Loucy (cell line): Measurements from ENCODE around the gene LENG9.

ENCODE experiments used
- H2AFZ ChIP-seq: fragments of 200-600 bp; sonication (generic); 2 replicates; pipeline ENCODE4 v1.6.0; 2016; ENCODE audit warnings: antibody characterized with exemption, mild to moderate bottlenecking, low read length, moderate library complexity
- H3F3A ChIP-seq: fragments of 200-600 bp; 2 replicates; pipeline ENCODE4 v1.6.0; 2016; ENCODE audit warnings: antibody characterized with exemption, low read depth, mild to moderate bottlenecking
- H3K27me3 ChIP-seq: fragments of 200-600 bp; sonication (generic); 2 replicates; pipeline ENCODE4 v1.6.1; 2014; ENCODE audit warnings: low read length, mild to moderate bottlenecking; ENCODE audit not compliant: insufficient read depth, poor library complexity, severe bottlenecking
- H3K36me3 ChIP-seq: fragments of 200-600 bp; sonication (generic); 2 replicates; pipeline ENCODE4 v1.6.1; 2016; ENCODE audit warnings: low read length; ENCODE audit not compliant: insufficient read depth
- H3K4me1 ChIP-seq: fragments of 200-600 bp; sonication (generic); 2 replicates; pipeline ENCODE4 v1.5.1; 2014; ENCODE audit warnings: low read length, mild to moderate bottlenecking; ENCODE audit not compliant: insufficient read depth, poor library complexity, severe bottlenecking
- H3K4me2 ChIP-seq: fragments of 200-600 bp; sonication (generic); 2 replicates; pipeline ENCODE4 v1.6.0; 2014; ENCODE audit warnings: antibody characterized with exemption, low read length, low read depth, mild to moderate bottlenecking; ENCODE audit not compliant: poor library complexity, severe bottlenecking
- H3K4me3 ChIP-seq: fragments of 200-600 bp; sonication (generic); 2 replicates; pipeline ENCODE4 v1.5.1; 2014; ENCODE audit warnings: low read length, mild to moderate bottlenecking, mixed read lengths; ENCODE audit not compliant: poor library complexity, severe bottlenecking
- H3K79me2 ChIP-seq: fragments of 200-600 bp; sonication (generic); 2 replicates; pipeline ENCODE4 v1.6.1; 2014; ENCODE audit warnings: low read length; ENCODE audit not compliant: insufficient read depth
- H3K9ac ChIP-seq: fragments of 200-600 bp; sonication (generic); 2 replicates; pipeline ENCODE4 v1.6.0; 2014; ENCODE audit warnings: mild to moderate bottlenecking, low read depth, low read length, moderate library complexity; ENCODE audit not compliant: poor library complexity, severe bottlenecking
- H3K9me2 ChIP-seq: fragments of 200-600 bp; sonication (generic); replicated peaks from 2 replicates; pipeline ENCODE4 v1.6.1; 2016; ENCODE audit warnings: low read depth, low read length, mixed read lengths
- H3K9me3 ChIP-seq: fragments of 200-600 bp; sonication (generic); 2 replicates; pipeline ENCODE4 v1.6.1; 2014; ENCODE audit warnings: mild to moderate bottlenecking, antibody characterized with exemption, low read length, low read depth; ENCODE audit not compliant: insufficient read depth
- H4K20me1 ChIP-seq: fragments of 200-600 bp; sonication (generic); 2 replicates; pipeline ENCODE4 v1.6.0; 2014; ENCODE audit warnings: antibody characterized with exemption, low read length, mild to moderate bottlenecking; ENCODE audit not compliant: insufficient read depth, poor library complexity, severe bottlenecking
- CTCF ChIP-seq: fragments of 200-600 bp; sonication (generic); conservative IDR thresholded peaks from 2 replicates; pipeline ENCODE4 v1.5.1; 2014; ENCODE audit warnings: mild to moderate bottlenecking, antibody characterized with exemption, low read length
- EZH2phosphoT487 ChIP-seq: fragments of 200-600 bp; IDR thresholded peaks from 2 replicates; pipeline ENCODE4 v1.6.1; 2018; ENCODE audit warnings: antibody characterized with exemption, mild to moderate bottlenecking, moderate library complexity, borderline replicate concordance

LENG9 gene

GRCh38 chr19:54435551-54436016 lies 28.0 kb downstream of the LENG9 start:
- Histone ChIP-seq H3K9me2 (no peaks in the 10 kb centered on the region), H3K9me3 (no peaks in the 10 kb centered on the region), H3K9ac (no peak overlapping the region), H3K4me2 (no peak overlapping the region), H3K36me3 (no peaks in the 10 kb centered on the region), H3K4me1 (no peaks in the 10 kb centered on the region), H2AFZ (no peak overlapping the region), H4K20me1 (no peaks in the 10 kb centered on the region), H3K79me2 (no peaks in the 10 kb centered on the region), H3F3A (no peaks in the 10 kb centered on the region), H3K27me3 (no peaks in the 10 kb centered on the region), H3K4me3 (no peak overlapping the region)
- TF ChIP-seq EZH2phosphoT487 (no peak), CTCF (no peak)

GRCh38 chr19:54434873-54435214 lies 28.7 kb downstream of the LENG9 start:
- Histone ChIP-seq H3K36me3 (no peaks in the 10 kb centered on the region), H3K9me2 (no peaks in the 10 kb centered on the region), H3K79me2 (no peaks in the 10 kb centered on the region), H3K9ac (no peak overlapping the region), H3K27me3 (no peaks in the 10 kb centered on the region), H3K9me3 (no peaks in the 10 kb centered on the region), H3K4me2 (no peak overlapping the region), H3K4me1 (no peaks in the 10 kb centered on the region), H3F3A (no peaks in the 10 kb centered on the region), H2AFZ (no peak overlapping the region), H4K20me1 (no peaks in the 10 kb centered on the region), H3K4me3 (no peak overlapping the region)
- no peak for TF ChIP-seq CTCF
- no peak for TF ChIP-seq EZH2phosphoT487

GRCh38 chr19:54434112-54434872 lies 29.3 kb downstream of the LENG9 start:
- no peaks in the 10 kb centered on the region for H3K9me2 ChIP-seq
- H3F3A ChIP-seq = no peaks in the 10 kb centered on the region
- no peaks in the 10 kb centered on the region for H3K79me2 ChIP-seq
- H2AFZ ChIP-seq = no peak overlapping the region
- no peaks in the 10 kb centered on the region for H3K4me1 ChIP-seq
- H3K27me3 ChIP-seq = no peaks in the 10 kb centered on the region
- H4K20me1 ChIP-seq = no peaks in the 10 kb centered on the region
- no peak overlapping the region for H3K4me2 ChIP-seq
- TF ChIP-seq EZH2phosphoT487 = no peak
- TF ChIP-seq CTCF = no peak
- no peak overlapping the region for H3K4me3 ChIP-seq
- H3K9ac ChIP-seq = no peak overlapping the region
- no peaks in the 10 kb centered on the region for H3K36me3 ChIP-seq
- no peaks in the 10 kb centered on the region for H3K9me3 ChIP-seq
